Right lobe of liver (tissue), 4 donors: ENCODE results near the gene SLC35B2.

ENCODE experiments used
- POLR2A ChIP-seq: fragments of 450-650 bp; IDR thresholded peaks from one replicate; pipeline ENCODE4 v1.6.1; 2017; ENCODE audit warnings: antibody characterized with exemption, mild to moderate bottlenecking
- TF ChIP-seq, protein P1 (sequence below), 4 donors: fragments of 200-600 bp in 3 of 4; fragments of 450-650 bp in 1 of 4; IDR thresholded peaks; one replicate each; pipeline versions ENCODE4 v1.5.1 to v1.8.0; 2016 to 2022; ENCODE audit warnings: antibody characterized with exemption in 4 of 4, mild to moderate bottlenecking in 2 of 4
- donor health status: DM: no; HTN: no; CAD: no.
- donor health status: DM: no; HTN: no; CAD: no.
- donor health status: DM: no; HTN: yes; CAD: no.

DNA sequence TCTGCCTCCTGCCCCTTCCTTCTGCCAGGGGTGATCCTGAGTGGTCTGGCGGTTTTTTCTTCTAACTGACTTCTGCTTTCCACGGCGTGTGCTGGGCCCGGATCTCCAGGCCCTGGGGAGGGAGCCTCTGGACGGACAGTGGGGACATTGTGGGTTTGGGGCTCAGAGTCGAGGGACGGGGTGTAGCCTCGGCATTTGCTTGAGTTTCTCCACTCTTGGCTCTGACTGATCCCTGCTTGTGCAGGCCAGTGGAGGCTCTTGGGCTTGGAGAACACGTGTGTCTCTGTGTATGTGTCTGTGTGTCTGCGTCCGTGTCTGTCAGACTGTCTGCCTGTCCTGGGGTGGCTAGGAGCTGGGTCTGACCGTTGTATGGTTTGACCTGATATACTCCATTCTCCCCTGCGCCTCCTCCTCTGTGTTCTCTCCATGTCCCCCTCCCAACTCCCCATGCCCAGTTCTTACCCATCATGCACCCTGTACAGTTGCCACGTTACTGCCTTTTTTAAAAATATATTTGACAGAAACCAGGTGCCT is 23.7 kb downstream of the SLC35B2 start:
- TF ChIP-seq, protein P1, sequence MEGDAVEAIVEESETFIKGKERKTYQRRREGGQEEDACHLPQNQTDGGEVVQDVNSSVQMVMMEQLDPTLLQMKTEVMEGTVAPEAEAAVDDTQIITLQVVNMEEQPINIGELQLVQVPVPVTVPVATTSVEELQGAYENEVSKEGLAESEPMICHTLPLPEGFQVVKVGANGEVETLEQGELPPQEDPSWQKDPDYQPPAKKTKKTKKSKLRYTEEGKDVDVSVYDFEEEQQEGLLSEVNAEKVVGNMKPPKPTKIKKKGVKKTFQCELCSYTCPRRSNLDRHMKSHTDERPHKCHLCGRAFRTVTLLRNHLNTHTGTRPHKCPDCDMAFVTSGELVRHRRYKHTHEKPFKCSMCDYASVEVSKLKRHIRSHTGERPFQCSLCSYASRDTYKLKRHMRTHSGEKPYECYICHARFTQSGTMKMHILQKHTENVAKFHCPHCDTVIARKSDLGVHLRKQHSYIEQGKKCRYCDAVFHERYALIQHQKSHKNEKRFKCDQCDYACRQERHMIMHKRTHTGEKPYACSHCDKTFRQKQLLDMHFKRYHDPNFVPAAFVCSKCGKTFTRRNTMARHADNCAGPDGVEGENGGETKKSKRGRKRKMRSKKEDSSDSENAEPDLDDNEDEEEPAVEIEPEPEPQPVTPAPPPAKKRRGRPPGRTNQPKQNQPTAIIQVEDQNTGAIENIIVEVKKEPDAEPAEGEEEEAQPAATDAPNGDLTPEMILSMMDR (IDR thresholded peaks at IDR 0.05), result no peak
- TF ChIP-seq POLR2A, result no peak
